ENCODE data around the gene GSTCD. TPM values are rescaled to one million over a fixed set of nuclear protein-coding genes. Genes with fewer than 3 reads are reported as not detected.
A peak's percentile ranks its signal among the peaks of the same experiment; 100 is the strongest.

The GSTCD gene
- total RNA-seq, 2 donors from 2014 or later: 10.0 to 20.8 TPM

- no peak for TF ChIP-seq CTCF (IDR thresholded peaks at IDR 0.05)
- TF ChIP-seq POLR2AphosphoS5 (IDR thresholded peaks at IDR 0.05): no peak
- TF ChIP-seq POLR2A (IDR thresholded peaks at IDR 0.05): no peak
- DNase-seq (ENCODE audit: low spot score): no peak
- Histone ChIP-seq H3K9me3 (no peaks in the 10 kb centered on the region), H3K27me3 (replicated peaks; ENCODE audit: insufficient read depth) (no peaks in the 10 kb centered on the region), H3K4me3 (no peak overlapping the region), H3K36me3 (no peaks in the 10 kb centered on the region), H3K4me1 (replicated peaks) (no peaks in the 10 kb centered on the region), H3K27ac (no peak overlapping the region)
- 68% methylated on average over 3 of the region's 3 CpGs for WGBS
- intact Hi-C loops (cut with DNase I): no loop called here
These were observed 162.4 kb downstream of the GSTCD start for GRCh38 chr4:105870963-105871362.

GRCh38 chr4:105871997-105872396, 163.4 kb downstream of the GSTCD start:
- intact Hi-C loops (cut with DNase I): no loop called here
- 77% methylated on average over 2 of the region's 2 CpGs for WGBS
- TF ChIP-seq POLR2AphosphoS5 (IDR thresholded peaks at IDR 0.05) (no peak), CTCF (IDR thresholded peaks at IDR 0.05) (no peak), POLR2A (IDR thresholded peaks at IDR 0.05) (no peak)

GRCh38 chr4:105875233-105875632, 166.6 kb downstream of the GSTCD start:
- Histone ChIP-seq H3K27ac (no peak overlapping the region), H3K4me1 (replicated peaks) (no peaks in the 10 kb centered on the region), H3K9me3 (no peaks in the 10 kb centered on the region), H3K4me3 (no peak overlapping the region), H3K27me3 (replicated peaks; ENCODE audit: insufficient read depth) (no peaks in the 10 kb centered on the region), H3K36me3 (no peaks in the 10 kb centered on the region)
- intact Hi-C loops (cut with DNase I): no loop called here
- TF ChIP-seq POLR2A (IDR thresholded peaks at IDR 0.05) (no peak), CTCF (IDR thresholded peaks at IDR 0.05) (no peak), POLR2AphosphoS5 (IDR thresholded peaks at IDR 0.05) (no peak)
- DNase-seq (ENCODE audit: low spot score): no peak

More at GRCh38 chr4:105871997-105872396, 163.4 kb downstream of the GSTCD start:
- H3K27ac ChIP-seq: no peak overlapping the region
- DNase-seq (ENCODE audit: low spot score): no peak
- H3K9me3 ChIP-seq: no peaks in the 10 kb centered on the region
- no peaks in the 10 kb centered on the region for H3K27me3 ChIP-seq (replicated peaks; ENCODE audit: insufficient read depth)
- H3K4me1 ChIP-seq (replicated peaks): no peaks in the 10 kb centered on the region
- H3K4me3 ChIP-seq: no peak overlapping the region
- no peaks in the 10 kb centered on the region for H3K36me3 ChIP-seq

GRCh38 chr4:105878668-105879067, 170.1 kb downstream of the GSTCD start:
- intact Hi-C loops (cut with DNase I): no loop called here
- DNase-seq (ENCODE audit: low spot score): peak; percentile 27

More at GRCh38 chr4:105878668-105879067, 170.1 kb downstream of the GSTCD start:
- no peaks in the 10 kb centered on the region for H3K9me3 ChIP-seq
- WGBS: 45% methylated on average over 2 of the region's 2 CpGs
- no peaks in the 10 kb centered on the region for H3K4me1 ChIP-seq (replicated peaks)
- no peak overlapping the region for H3K4me3 ChIP-seq
- H3K27me3 ChIP-seq (replicated peaks; ENCODE audit: insufficient read depth): no peaks in the 10 kb centered on the region
- H3K36me3 ChIP-seq: no peaks in the 10 kb centered on the region
- TF ChIP-seq POLR2AphosphoS5 (IDR thresholded peaks at IDR 0.05) (no peak), CTCF (IDR thresholded peaks at IDR 0.05) (no peak), POLR2A (IDR thresholded peaks at IDR 0.05) (no peak)
- no peak overlapping the region for H3K27ac ChIP-seq

All from prostate gland (tissue), 2 donors.